SIG-M5 treated with dmso at 0.1 percent for 504 hours (cell line): Measurements from ENCODE around the gene FBXO2.

ENCODE experiments used
- DNase-seq: peaks from one replicate; lab custom pipeline; 2025; ENCODE audit not compliant: unreplicated experiment; lab: John Stamatoyannopoulos, UW

The FBXO2 gene

DNA sequence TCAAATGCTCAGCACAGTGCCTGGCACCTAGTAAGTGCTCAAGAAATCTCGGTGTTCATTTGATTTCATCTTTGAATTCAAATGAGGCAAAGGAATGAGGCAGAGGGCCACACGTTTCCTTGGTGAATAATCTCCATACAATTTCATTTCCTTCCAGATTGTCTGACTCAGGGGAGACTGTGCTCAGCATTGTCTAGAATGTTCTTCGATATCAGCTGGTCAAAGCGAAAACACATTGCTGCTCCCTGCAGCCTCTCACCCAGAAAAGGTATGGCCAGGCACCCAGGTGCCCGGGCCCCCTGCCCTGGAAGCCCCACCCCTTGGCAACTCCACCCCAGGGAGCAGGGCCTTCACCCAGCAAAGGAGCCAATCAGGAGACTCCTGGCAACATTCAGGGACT is 55.8 kb downstream of the FBXO2 start:
- no peak for DNase-seq
